Measurements from ENCODE around the gene PUM2. TPM values are rescaled to one million over a fixed set of nuclear protein-coding genes. Genes with fewer than 3 reads are reported as not detected.

Gene PUM2
- total and polyA plus RNA-seq, 12 donors = 12.4 to 79.1 (median 67.6) TPM

DNA sequence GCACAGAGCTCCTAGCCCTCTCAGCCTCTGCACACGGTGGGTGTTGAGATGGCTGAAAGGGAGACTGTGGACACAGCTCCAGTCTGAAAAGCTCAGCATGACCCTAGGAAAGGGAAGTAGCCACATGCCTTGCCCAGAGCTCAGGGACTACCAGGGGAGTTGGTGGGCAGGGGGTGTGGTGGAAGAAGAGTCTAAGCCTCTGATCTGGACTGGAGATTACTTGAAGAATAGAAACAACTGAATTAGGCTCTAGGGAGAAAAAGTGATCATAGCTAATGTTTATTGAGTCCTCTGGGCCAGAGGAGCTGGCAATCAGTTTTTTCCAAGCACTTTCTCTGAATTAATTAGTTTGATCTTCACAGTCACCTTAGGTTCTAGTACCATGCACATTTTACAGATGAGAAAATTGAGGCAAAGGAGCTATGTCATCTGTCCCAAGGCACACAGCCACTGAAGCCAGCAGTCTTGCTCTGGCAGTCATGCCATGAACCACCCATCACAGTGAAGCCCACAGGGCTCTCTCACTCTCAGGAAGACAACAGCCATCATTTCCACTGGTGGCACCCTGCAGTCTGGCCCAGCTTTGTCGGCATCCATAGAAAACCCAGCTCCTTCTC is 136.0 kb downstream of the PUM2 start:
- DNase-seq = no peak
- H3K4me1 ChIP-seq = peaks cover 0 to 4% (median 0%) of the 10 kb centered on the region in 9 donors
- H3K27ac ChIP-seq = no peak overlapping the region
- TF ChIP-seq, protein P1, sequence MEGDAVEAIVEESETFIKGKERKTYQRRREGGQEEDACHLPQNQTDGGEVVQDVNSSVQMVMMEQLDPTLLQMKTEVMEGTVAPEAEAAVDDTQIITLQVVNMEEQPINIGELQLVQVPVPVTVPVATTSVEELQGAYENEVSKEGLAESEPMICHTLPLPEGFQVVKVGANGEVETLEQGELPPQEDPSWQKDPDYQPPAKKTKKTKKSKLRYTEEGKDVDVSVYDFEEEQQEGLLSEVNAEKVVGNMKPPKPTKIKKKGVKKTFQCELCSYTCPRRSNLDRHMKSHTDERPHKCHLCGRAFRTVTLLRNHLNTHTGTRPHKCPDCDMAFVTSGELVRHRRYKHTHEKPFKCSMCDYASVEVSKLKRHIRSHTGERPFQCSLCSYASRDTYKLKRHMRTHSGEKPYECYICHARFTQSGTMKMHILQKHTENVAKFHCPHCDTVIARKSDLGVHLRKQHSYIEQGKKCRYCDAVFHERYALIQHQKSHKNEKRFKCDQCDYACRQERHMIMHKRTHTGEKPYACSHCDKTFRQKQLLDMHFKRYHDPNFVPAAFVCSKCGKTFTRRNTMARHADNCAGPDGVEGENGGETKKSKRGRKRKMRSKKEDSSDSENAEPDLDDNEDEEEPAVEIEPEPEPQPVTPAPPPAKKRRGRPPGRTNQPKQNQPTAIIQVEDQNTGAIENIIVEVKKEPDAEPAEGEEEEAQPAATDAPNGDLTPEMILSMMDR (IDR thresholded peaks at IDR 0.05) = no peak
- no peaks in the 10 kb centered on the region for H3K9me3 ChIP-seq
- WGBS, 2 donors = 74 to 79% methylated on average over 2 of the region's 2 CpGs
- no peak for ATAC-seq
- intact Hi-C loops (cut with DNase I) = no loop called here
- no peak overlapping the region for H3K4me3 ChIP-seq
- H3K27me3 ChIP-seq = no peaks in the 10 kb centered on the region
- H3K36me3 ChIP-seq = no peaks in the 10 kb centered on the region

DNA sequence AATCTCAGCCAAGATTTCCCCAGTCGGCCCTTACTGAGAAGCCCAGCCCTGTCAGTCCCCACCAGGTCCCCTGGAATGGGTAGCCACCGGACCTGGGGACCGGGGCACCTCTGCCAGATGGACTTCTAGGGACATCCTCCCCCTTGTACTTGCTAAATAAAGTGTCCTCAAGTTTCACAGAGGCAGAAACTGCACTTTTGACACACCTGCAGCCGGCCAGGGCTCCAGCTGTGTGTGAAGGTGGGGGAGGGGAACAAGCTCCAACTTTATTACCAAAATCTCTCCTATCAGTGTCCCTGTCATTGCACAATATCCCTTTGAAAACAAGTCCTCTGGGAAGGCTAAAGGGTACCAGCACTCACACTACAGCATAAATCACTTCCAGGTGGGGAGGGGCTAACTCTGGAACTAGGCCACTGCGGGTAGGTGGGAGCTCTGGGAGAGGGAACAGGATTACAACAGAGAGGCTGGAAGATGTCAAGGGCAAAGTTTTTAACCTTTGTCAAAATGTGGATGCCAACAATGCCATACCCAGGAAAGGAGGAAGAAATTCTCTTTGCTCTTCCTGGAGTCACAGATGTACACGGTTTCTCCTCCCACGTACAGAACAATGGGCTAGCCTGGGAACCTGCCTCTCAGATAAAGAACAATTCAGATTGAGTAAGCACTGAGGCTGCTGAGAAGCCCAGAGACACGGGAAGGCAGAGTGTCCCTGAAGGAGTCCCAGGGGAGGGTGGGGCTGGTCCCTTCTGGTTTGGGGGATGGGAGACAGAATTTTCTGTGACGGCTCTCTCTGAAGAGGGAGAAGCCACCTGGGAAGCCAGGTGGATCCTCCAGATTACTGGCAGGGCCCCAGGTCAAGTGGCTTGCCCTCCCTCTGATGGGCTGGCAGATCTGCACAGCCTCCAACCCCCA is 136.7 kb downstream of the PUM2 start:
- intact Hi-C loops (cut with DNase I) = no loop called here
- ATAC-seq = no peak
- WGBS, 2 donors = 77 to 81% methylated on average over 9 of the region's 9 CpGs
- no peaks in the 10 kb centered on the region for H3K27me3 ChIP-seq
- H3K27ac ChIP-seq = no peak overlapping the region
- no peak for DNase-seq
- H3K9me3 ChIP-seq = no peaks in the 10 kb centered on the region
- H3K4me3 ChIP-seq = no peak overlapping the region
- no peaks in the 10 kb centered on the region for H3K36me3 ChIP-seq
- TF ChIP-seq, protein P1 (IDR thresholded peaks at IDR 0.05) = no peak
- peaks cover 0 to 4% (median 0%) of the 10 kb centered on the region in 9 donors for H3K4me1 ChIP-seq

DNA sequence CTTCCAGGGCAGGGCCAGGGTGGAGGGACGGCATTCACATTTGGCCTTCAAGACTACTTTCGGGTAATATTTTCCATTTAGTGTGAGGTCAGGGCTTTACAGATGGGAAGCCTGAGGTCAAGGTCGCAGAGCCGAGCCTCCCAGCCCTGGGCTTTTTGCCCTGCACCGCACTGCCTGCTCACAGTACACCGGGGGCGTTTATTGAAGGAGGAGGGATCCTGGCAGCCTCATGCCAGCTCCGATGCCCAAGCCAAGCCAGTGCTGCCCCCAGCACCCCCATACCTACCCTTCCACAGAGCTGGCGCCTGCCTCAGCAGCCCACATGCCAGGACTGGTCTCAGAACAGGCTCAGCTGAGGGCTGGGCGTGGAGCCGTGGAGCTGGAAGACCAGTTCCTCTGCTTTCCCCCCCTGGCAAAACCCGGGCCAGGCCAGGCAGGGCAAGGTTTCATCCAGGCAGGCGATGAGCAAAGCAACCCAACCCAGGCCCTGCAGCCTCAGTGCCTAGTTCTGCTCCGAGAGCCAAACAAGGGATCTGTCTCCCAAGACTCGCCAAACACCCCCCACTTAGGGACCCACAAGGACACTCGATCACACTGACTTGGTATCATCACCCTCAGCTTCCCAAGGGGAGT is 137.7 kb downstream of the PUM2 start:
- Histone ChIP-seq H3K36me3 (no peaks in the 10 kb centered on the region), H3K4me1 (peaks cover 0 to 4% (median 0%) of the 10 kb centered on the region in 9 donors), H3K4me3 (no peak overlapping the region), H3K9me3 (no peaks in the 10 kb centered on the region), H3K27me3 (no peaks in the 10 kb centered on the region), H3K27ac (no peak overlapping the region)
- peak in 2 of 8 donors; percentile 21 to 28 for ATAC-seq
- intact Hi-C loops (cut with DNase I) = no loop called here
- 72 to 82% methylated on average over 16 of the region's 16 CpGs for WGBS, 2 donors
- no peak for DNase-seq
- TF ChIP-seq, protein P1 (IDR thresholded peaks at IDR 0.05) = no peak

DNA sequence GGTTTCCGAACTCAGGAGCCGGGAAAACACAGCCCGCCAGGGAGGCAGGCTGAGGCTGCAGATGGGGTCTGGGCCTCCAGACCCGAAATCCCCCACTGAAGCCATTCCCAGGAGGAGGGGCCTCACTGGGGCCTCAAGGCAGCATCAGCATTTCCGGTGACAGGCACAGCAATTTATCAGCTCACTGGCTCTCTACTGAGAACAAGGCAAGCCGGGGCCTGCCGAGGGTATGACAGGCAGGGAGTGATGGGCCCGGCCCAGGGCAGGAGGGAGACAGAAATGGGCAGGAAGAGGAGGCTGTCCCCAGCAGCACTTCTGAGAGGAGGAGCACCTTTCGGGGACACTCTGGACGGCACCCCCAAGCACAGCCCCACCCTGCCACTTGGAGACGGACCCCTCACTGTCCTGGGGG is 138.2 kb downstream of the PUM2 start:
- ATAC-seq (peak in 3 of 8 donors; percentile 16 to 46 (median 21)), DNase-seq (no peak)
- intact Hi-C loops (cut with DNase I) = no loop called here

More for the DNA sequence above, 138.2 kb downstream of the PUM2 start:
- no peaks in the 10 kb centered on the region for H3K9me3 ChIP-seq
- peaks cover 0 to 4% (median 0%) of the 10 kb centered on the region in 9 donors for H3K4me1 ChIP-seq
- H3K36me3 ChIP-seq = no peaks in the 10 kb centered on the region
- TF ChIP-seq, protein P1 (IDR thresholded peaks at IDR 0.05) = no peak
- no peaks in the 10 kb centered on the region for H3K27me3 ChIP-seq
- WGBS, 2 donors = 44 to 62% methylated on average over 11 of the region's 11 CpGs
- no peak overlapping the region for H3K27ac ChIP-seq
- H3K4me3 ChIP-seq = no peak overlapping the region
